ENCODE measurements around the gene ILRUN. TPM values are rescaled to one million over a fixed set of nuclear protein-coding genes. Genes with fewer than 3 reads are reported as not detected.
A peak's percentile ranks its signal among the peaks of the same experiment; 100 is the strongest.

The ILRUN gene
- total and polyA plus RNA-seq, 2 donors (not counting 1 experiment from before 2014, with no cell fraction given) = 30.1 to 71.3 TPM

DNA sequence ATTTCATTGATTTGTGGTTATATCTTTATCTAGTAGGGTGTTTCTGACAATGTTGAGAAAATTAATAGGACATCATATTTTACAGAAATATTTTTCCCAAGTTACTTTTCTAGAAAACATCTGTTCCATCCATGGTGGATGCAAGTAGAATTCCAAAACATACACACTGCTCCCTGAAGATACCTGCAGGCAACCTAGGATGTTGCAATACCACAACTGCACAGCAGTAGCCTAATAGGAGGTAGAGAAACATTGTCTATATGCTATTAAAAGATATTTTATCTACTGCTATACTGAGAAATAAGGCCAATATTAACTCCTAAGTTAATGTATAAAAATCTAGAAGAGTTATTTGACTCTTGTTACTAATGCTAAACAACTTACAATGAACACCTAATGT is 6.8 kb downstream of the ILRUN start:
- POLR2A ChIA-PET = no interaction called here
- peak overlapping the region; percentile 15 for H3K27ac Mint-ChIP-seq

GRCh38 chr6:34688956-34689355 is 7.6 kb downstream of the ILRUN start:
- Mint-ChIP-seq H3K4me3 (no peak overlapping the region), H3K27ac (no peak overlapping the region), H3K9me3 (ENCODE audit: insufficient read depth) (no peaks in the 10 kb centered on the region), H3K4me1 (peaks cover 57% of the 10 kb centered on the region), H3K27me3 (no peaks in the 10 kb centered on the region)
- WGBS (ENCODE audit: insufficient coverage) = 80% methylated on average over 1 of the region's 5 CpGs
- H3K9ac ChIP-seq (ENCODE audit: low read length) = no peak overlapping the region
- no peaks in the 10 kb centered on the region for H3K27me3 ChIP-seq (replicated peaks in 1 of 4; ENCODE audit: control extremely low read depth in 1 of 4, control insufficient read depth in 3 of 4, insufficient read depth in 4 of 4, low read length in 3 of 4)
- peaks cover 8% of the 10 kb centered on the region for H4K20me1 ChIP-seq (ENCODE audit: control insufficient read depth, insufficient read depth, low read length, poor library complexity, severe bottlenecking)
- no peak overlapping the region for H2AFZ ChIP-seq (ENCODE audit: insufficient read depth, low read depth, low read length, poor library complexity, severe bottlenecking)
- CTCF ChIA-PET = no interaction called here
- intact Hi-C loops (cut with micrococcal nuclease) = no loop called here
- ATAC-seq (ENCODE audit: low read depth) = no peak
- no peaks in the 10 kb centered on the region for H3K9me3 ChIP-seq (ENCODE audit: control extremely low read depth in 1 of 3, control insufficient read depth in 2 of 3, insufficient read depth in 1 of 3, low read length in 2 of 3)
- TF ChIP-seq CTCF (IDR thresholded peaks at IDR 0.05) (no peak), EZH2 (IDR thresholded peaks at IDR 0.05; ENCODE audit: borderline replicate concordance, insufficient read depth, low read depth, low read length, poor library complexity, severe bottlenecking) (no peak)
- no peak for DNase-seq
- no peak overlapping the region for H3K4me3 ChIP-seq (ENCODE audit: control extremely low read depth in 1 of 5, extremely low read depth in 1 of 5, insufficient read depth in 1 of 5, low read depth in 2 of 5, low read length in 4 of 5)
- peaks cover 97% of the 10 kb centered on the region for H3K79me2 ChIP-seq (ENCODE audit: control insufficient read depth, insufficient read depth, low read length)
- peaks cover 0 to 12% of the 10 kb centered on the region in 2 experiments for H3K36me3 ChIP-seq (replicated peaks in 1 of 2; ENCODE audit: control extremely low read depth in 1 of 2, control insufficient read depth in 1 of 2, extremely low read depth in 1 of 2, insufficient read depth in 2 of 2, low read length in 1 of 2)
- H3K4me1 ChIP-seq (ENCODE audit: control insufficient read depth in 2 of 2, insufficient read depth in 2 of 2, low read length in 2 of 2) = peaks cover 18 to 19% of the 10 kb centered on the region in 2 donors
- H3K27ac ChIP-seq (ENCODE audit: low read length in 2 of 2) = no peak overlapping the region
- no peak overlapping the region for H3K4me2 ChIP-seq (replicated peaks; ENCODE audit: low read depth, low read length, poor library complexity, severe bottlenecking)
- POLR2A ChIA-PET = interaction anchor here (0.6 kb wide), 1 partner anchor 616 kb away, joined by 4 read pairs; no protein-coding TSS in a partner anchor

More for the DNA sequence above, 6.8 kb downstream of the ILRUN start:
- Histone ChIP-seq H3K79me2 (ENCODE audit: control insufficient read depth, insufficient read depth, low read length) (peaks cover 97% of the 10 kb centered on the region), H3K36me3 (replicated peaks in 1 of 2; ENCODE audit: control extremely low read depth in 1 of 2, control insufficient read depth in 1 of 2, extremely low read depth in 1 of 2, insufficient read depth in 2 of 2, low read length in 1 of 2) (peaks cover 0 to 12% of the 10 kb centered on the region in 2 experiments), H3K4me2 (replicated peaks; ENCODE audit: low read depth, low read length, poor library complexity, severe bottlenecking) (no peak overlapping the region), H3K4me3 (ENCODE audit: control extremely low read depth in 1 of 5, extremely low read depth in 1 of 5, insufficient read depth in 1 of 5, low read depth in 2 of 5, low read length in 4 of 5) (no peak overlapping the region), H3K4me1 (ENCODE audit: control insufficient read depth in 2 of 2, insufficient read depth in 2 of 2, low read length in 2 of 2) (peaks cover 21 to 26% of the 10 kb centered on the region in 2 donors), H3K9me3 (ENCODE audit: control extremely low read depth in 1 of 3, control insufficient read depth in 2 of 3, insufficient read depth in 1 of 3, low read length in 2 of 3) (no peaks in the 10 kb centered on the region), H2AFZ (ENCODE audit: insufficient read depth, low read depth, low read length, poor library complexity, severe bottlenecking) (no peak overlapping the region), H4K20me1 (ENCODE audit: control insufficient read depth, insufficient read depth, low read length, poor library complexity, severe bottlenecking) (peaks cover 13% of the 10 kb centered on the region), H3K9ac (ENCODE audit: low read length) (no peak overlapping the region), H3K27me3 (replicated peaks in 1 of 4; ENCODE audit: control extremely low read depth in 1 of 4, control insufficient read depth in 3 of 4, insufficient read depth in 4 of 4, low read length in 3 of 4) (no peaks in the 10 kb centered on the region), H3K27ac (ENCODE audit: low read length in 2 of 2) (no peak overlapping the region)
- CTCF ChIA-PET = no interaction called here
- H3K9me3 Mint-ChIP-seq (ENCODE audit: insufficient read depth) = no peaks in the 10 kb centered on the region
- no peak overlapping the region for H3K4me3 Mint-ChIP-seq
- H3K27me3 Mint-ChIP-seq = no peaks in the 10 kb centered on the region
- TF ChIP-seq EZH2 (IDR thresholded peaks at IDR 0.05; ENCODE audit: borderline replicate concordance, insufficient read depth, low read depth, low read length, poor library complexity, severe bottlenecking) (no peak), CTCF (IDR thresholded peaks at IDR 0.05) (no peak)
- intact Hi-C loops (cut with micrococcal nuclease) = loop anchor here (10.0 kb wide), 1 partner anchor 455 kb away; the partner anchor contains the start of gene HMGA1
- H3K4me1 Mint-ChIP-seq = peaks cover 57% of the 10 kb centered on the region
- no peak for ATAC-seq (ENCODE audit: low read depth)
- DNase-seq = no peak
